ENCODE measurements around the gene KCNQ1. TPM values are rescaled to one million over a fixed set of nuclear protein-coding genes. Genes with fewer than 3 reads are reported as not detected.

The KCNQ1 gene
- total RNA-seq, 2 donors from 2014 or later: 4.4 to 25.3 TPM

GRCh38 chr11:2406878-2407410 lies 37.9 kb upstream of the KCNQ1 start:
- Histone ChIP-seq H3K27me3 (replicated peaks; ENCODE audit: insufficient read depth) (no peaks in the 10 kb centered on the region), H3K4me3 (no peak overlapping the region), H3K36me3 (peaks cover 18% of the 10 kb centered on the region), H3K27ac (no peak overlapping the region), H3K4me1 (ENCODE audit: control insufficient read depth in 1 of 2, low read depth in 2 of 2) (peaks cover under 1 to 7% of the 10 kb centered on the region in 2 donors), H3K9me3 (no peaks in the 10 kb centered on the region)
- TF ChIP-seq CTCF (IDR thresholded peaks at IDR 0.05): no peak
- no peak for ATAC-seq (ENCODE audit: insufficient number of reproducible peaks, low FRiP score, low read depth)
- no peak for DNase-seq (ENCODE audit: low spot score)

GRCh38 chr11:2408671-2409070 lies 36.1 kb upstream of the KCNQ1 start:
- H3K4me1 ChIP-seq (ENCODE audit: control insufficient read depth in 1 of 2, low read depth in 2 of 2): no peaks in the 10 kb centered on the region
- ATAC-seq (ENCODE audit: insufficient number of reproducible peaks, low FRiP score, low read depth) (no peak), DNase-seq (ENCODE audit: low spot score) (no peak)
- H3K4me3 ChIP-seq: no peak overlapping the region
- H3K27ac ChIP-seq: no peak overlapping the region
- H3K9me3 ChIP-seq: no peaks in the 10 kb centered on the region
- no peaks in the 10 kb centered on the region for H3K27me3 ChIP-seq (replicated peaks; ENCODE audit: insufficient read depth)
- TF ChIP-seq CTCF (IDR thresholded peaks at IDR 0.05): no peak
- peaks cover 7% of the 10 kb centered on the region for H3K36me3 ChIP-seq

- Histone ChIP-seq H3K36me3 (peaks cover 4% of the 10 kb centered on the region), H3K9me3 (no peaks in the 10 kb centered on the region), H3K27me3 (replicated peaks; ENCODE audit: insufficient read depth) (no peaks in the 10 kb centered on the region), H3K4me3 (no peak overlapping the region), H3K4me1 (ENCODE audit: control insufficient read depth in 1 of 2, low read depth in 2 of 2) (no peaks in the 10 kb centered on the region), H3K27ac (no peak overlapping the region)
- DNase-seq (ENCODE audit: low spot score) (no peak), ATAC-seq (ENCODE audit: insufficient number of reproducible peaks, low FRiP score, low read depth) (no peak)
- TF ChIP-seq CTCF (IDR thresholded peaks at IDR 0.05): no peak
Observed at GRCh38 chr11:2409126-2409525, 35.7 kb upstream of the KCNQ1 start.

GRCh38 chr11:2409611-2410468 lies 35.0 kb upstream of the KCNQ1 start:
- Histone ChIP-seq H3K27me3 (replicated peaks; ENCODE audit: insufficient read depth) (no peaks in the 10 kb centered on the region), H3K4me3 (no peak overlapping the region), H3K36me3 (no peaks in the 10 kb centered on the region), H3K27ac (no peak overlapping the region), H3K9me3 (no peaks in the 10 kb centered on the region), H3K4me1 (ENCODE audit: control insufficient read depth in 1 of 2, low read depth in 2 of 2) (no peaks in the 10 kb centered on the region)
- no peak for TF ChIP-seq CTCF (IDR thresholded peaks at IDR 0.05)
- DNase-seq (ENCODE audit: low spot score): no peak
- no peak for ATAC-seq (ENCODE audit: insufficient number of reproducible peaks, low FRiP score, low read depth)

- H3K36me3 ChIP-seq: no peaks in the 10 kb centered on the region
- no peak overlapping the region for H3K4me3 ChIP-seq
- DNase-seq (ENCODE audit: low spot score) (no peak), ATAC-seq (ENCODE audit: insufficient number of reproducible peaks, low FRiP score, low read depth) (no peak)
- H3K9me3 ChIP-seq: no peaks in the 10 kb centered on the region
- H3K27me3 ChIP-seq (replicated peaks; ENCODE audit: insufficient read depth): no peaks in the 10 kb centered on the region
- H3K27ac ChIP-seq: no peak overlapping the region
- TF ChIP-seq CTCF (IDR thresholded peaks at IDR 0.05): no peak
- H3K4me1 ChIP-seq (ENCODE audit: control insufficient read depth in 1 of 2, low read depth in 2 of 2): no peaks in the 10 kb centered on the region
Observed at GRCh38 chr11:2410616-2411015, 34.2 kb upstream of the KCNQ1 start.
